ENCODE measurements around the gene NTNG1. TPM values are rescaled to one million over a fixed set of nuclear protein-coding genes. Genes with fewer than 3 reads are reported as not detected.

The NTNG1 gene
- total and polyA plus RNA-seq, 4 donors: 19.8 to 26.8 (median 25.2) TPM

- Histone ChIP-seq H3K36me3 (ENCODE audit: control insufficient read depth, insufficient read depth, low read length) (no peaks in the 10 kb centered on the region), H3K9me3 (ENCODE audit: control insufficient read depth, insufficient read depth, low read length) (no peaks in the 10 kb centered on the region), H3K27me3 (ENCODE audit: control insufficient read depth, insufficient read depth, low read length) (no peaks in the 10 kb centered on the region), H3K4me1 (ENCODE audit: control insufficient read depth, insufficient read depth, low read length) (no peaks in the 10 kb centered on the region), H3K4me3 (ENCODE audit: low read depth, low read length) (no peak overlapping the region), H3K27ac (ENCODE audit: low read depth, low read length) (no peak overlapping the region)
- no peak for DNase-seq (ENCODE audit: low read depth in 4 of 6, low spot score in 6 of 6)
These were observed 212.0 kb downstream of the NTNG1 start for GRCh38 chr1:107352850-107353249.

GRCh38 chr1:107357376-107357775 is 216.5 kb downstream of the NTNG1 start:
- Histone ChIP-seq H3K9me3 (ENCODE audit: control insufficient read depth, insufficient read depth, low read length) (no peaks in the 10 kb centered on the region), H3K27me3 (ENCODE audit: control insufficient read depth, insufficient read depth, low read length) (no peaks in the 10 kb centered on the region), H3K27ac (ENCODE audit: low read depth, low read length) (no peak overlapping the region), H3K4me3 (ENCODE audit: low read depth, low read length) (no peak overlapping the region), H3K4me1 (ENCODE audit: control insufficient read depth, insufficient read depth, low read length) (no peaks in the 10 kb centered on the region), H3K36me3 (ENCODE audit: control insufficient read depth, insufficient read depth, low read length) (no peaks in the 10 kb centered on the region)
- DNase-seq (ENCODE audit: low read depth in 4 of 6, low spot score in 6 of 6): no peak
- whole genome bisulfite sequencing (ENCODE audit: insufficient coverage): no CpG with 5 or more reads among the region's 1 CpG

GRCh38 chr1:107358619-107359327 is 217.9 kb downstream of the NTNG1 start:
- no peaks in the 10 kb centered on the region for H3K4me1 ChIP-seq (ENCODE audit: control insufficient read depth, insufficient read depth, low read length)
- no peaks in the 10 kb centered on the region for H3K9me3 ChIP-seq (ENCODE audit: control insufficient read depth, insufficient read depth, low read length)
- peak in 2 of 6 donors; percentile 35 to 62 for DNase-seq (ENCODE audit: low read depth in 4 of 6, low spot score in 6 of 6)
- no peaks in the 10 kb centered on the region for H3K27me3 ChIP-seq (ENCODE audit: control insufficient read depth, insufficient read depth, low read length)
- no peak overlapping the region for H3K4me3 ChIP-seq (ENCODE audit: low read depth, low read length)
- 100% methylated on average over 1 of the region's 5 CpGs for whole genome bisulfite sequencing (ENCODE audit: insufficient coverage)
- H3K36me3 ChIP-seq (ENCODE audit: control insufficient read depth, insufficient read depth, low read length): no peaks in the 10 kb centered on the region
- no peak overlapping the region for H3K27ac ChIP-seq (ENCODE audit: low read depth, low read length)

GRCh38 chr1:107359472-107360241 is 218.8 kb downstream of the NTNG1 start:
- WGBS (ENCODE audit: insufficient coverage): 100% methylated on average over 1 of the region's 5 CpGs
- H3K36me3 ChIP-seq (ENCODE audit: control insufficient read depth, insufficient read depth, low read length): no peaks in the 10 kb centered on the region
- no peaks in the 10 kb centered on the region for H3K27me3 ChIP-seq (ENCODE audit: control insufficient read depth, insufficient read depth, low read length)
- no peaks in the 10 kb centered on the region for H3K9me3 ChIP-seq (ENCODE audit: control insufficient read depth, insufficient read depth, low read length)
- no peak for DNase-seq (ENCODE audit: low read depth in 4 of 6, low spot score in 6 of 6)
- no peak overlapping the region for H3K4me3 ChIP-seq (ENCODE audit: low read depth, low read length)
- H3K4me1 ChIP-seq (ENCODE audit: control insufficient read depth, insufficient read depth, low read length): no peaks in the 10 kb centered on the region
- no peak overlapping the region for H3K27ac ChIP-seq (ENCODE audit: low read depth, low read length)

- no peaks in the 10 kb centered on the region for H3K4me1 ChIP-seq (ENCODE audit: control insufficient read depth, insufficient read depth, low read length)
- H3K27ac ChIP-seq (ENCODE audit: low read depth, low read length): no peak overlapping the region
- no peaks in the 10 kb centered on the region for H3K9me3 ChIP-seq (ENCODE audit: control insufficient read depth, insufficient read depth, low read length)
- H3K4me3 ChIP-seq (ENCODE audit: low read depth, low read length): no peak overlapping the region
- 80% methylated on average over 2 of the region's 3 CpGs for WGBS (ENCODE audit: insufficient coverage)
- no peak for DNase-seq (ENCODE audit: low read depth in 4 of 6, low spot score in 6 of 6)
- no peaks in the 10 kb centered on the region for H3K27me3 ChIP-seq (ENCODE audit: control insufficient read depth, insufficient read depth, low read length)
- no peaks in the 10 kb centered on the region for H3K36me3 ChIP-seq (ENCODE audit: control insufficient read depth, insufficient read depth, low read length)
These were observed 221.8 kb downstream of the NTNG1 start for GRCh38 chr1:107362468-107363140.

- no peaks in the 10 kb centered on the region for H3K27me3 ChIP-seq (ENCODE audit: control insufficient read depth, insufficient read depth, low read length)
- H3K4me3 ChIP-seq (ENCODE audit: low read depth, low read length): no peak overlapping the region
- no peaks in the 10 kb centered on the region for H3K9me3 ChIP-seq (ENCODE audit: control insufficient read depth, insufficient read depth, low read length)
- no peak for DNase-seq (ENCODE audit: low read depth in 4 of 6, low spot score in 6 of 6)
- no peak overlapping the region for H3K27ac ChIP-seq (ENCODE audit: low read depth, low read length)
- WGBS (ENCODE audit: insufficient coverage): no CpG with 5 or more reads among the region's 1 CpG
- H3K4me1 ChIP-seq (ENCODE audit: control insufficient read depth, insufficient read depth, low read length): no peaks in the 10 kb centered on the region
- no peaks in the 10 kb centered on the region for H3K36me3 ChIP-seq (ENCODE audit: control insufficient read depth, insufficient read depth, low read length)
These were observed 222.3 kb downstream of the NTNG1 start for GRCh38 chr1:107363154-107363553.

- DNase-seq (ENCODE audit: low read depth in 4 of 6, low spot score in 6 of 6): peak in 1 of 6 donors; percentile 76
- no peaks in the 10 kb centered on the region for H3K9me3 ChIP-seq (ENCODE audit: control insufficient read depth, insufficient read depth, low read length)
- no peaks in the 10 kb centered on the region for H3K36me3 ChIP-seq (ENCODE audit: control insufficient read depth, insufficient read depth, low read length)
- no peaks in the 10 kb centered on the region for H3K4me1 ChIP-seq (ENCODE audit: control insufficient read depth, insufficient read depth, low read length)
- H3K4me3 ChIP-seq (ENCODE audit: low read depth, low read length): no peak overlapping the region
- WGBS (ENCODE audit: insufficient coverage): no CpG with 5 or more reads among the region's 2 CpGs
- H3K27ac ChIP-seq (ENCODE audit: low read depth, low read length): no peak overlapping the region
- H3K27me3 ChIP-seq (ENCODE audit: control insufficient read depth, insufficient read depth, low read length): no peaks in the 10 kb centered on the region
These were observed 224.8 kb downstream of the NTNG1 start for GRCh38 chr1:107365527-107366240.

GRCh38 chr1:107378426-107378825 is 237.6 kb downstream of the NTNG1 start:
- WGBS (ENCODE audit: insufficient coverage): 88% methylated on average over 4 of the region's 4 CpGs
- Histone ChIP-seq H3K36me3 (ENCODE audit: control insufficient read depth, insufficient read depth, low read length) (no peaks in the 10 kb centered on the region), H3K4me1 (ENCODE audit: control insufficient read depth, insufficient read depth, low read length) (no peaks in the 10 kb centered on the region), H3K4me3 (ENCODE audit: low read depth, low read length) (no peak overlapping the region), H3K27me3 (ENCODE audit: control insufficient read depth, insufficient read depth, low read length) (no peaks in the 10 kb centered on the region), H3K27ac (ENCODE audit: low read depth, low read length) (no peak overlapping the region), H3K9me3 (ENCODE audit: control insufficient read depth, insufficient read depth, low read length) (no peaks in the 10 kb centered on the region)
- DNase-seq (ENCODE audit: low read depth in 4 of 6, low spot score in 6 of 6): no peak

GRCh38 chr1:107378866-107379265 is 238.0 kb downstream of the NTNG1 start:
- no peaks in the 10 kb centered on the region for H3K27me3 ChIP-seq (ENCODE audit: control insufficient read depth, insufficient read depth, low read length)
- DNase-seq (ENCODE audit: low read depth in 4 of 6, low spot score in 6 of 6): peak in 1 of 6 donors; percentile 8
- no CpG with 5 or more reads among the region's 2 CpGs for WGBS (ENCODE audit: insufficient coverage)

More at GRCh38 chr1:107378866-107379265, 238.0 kb downstream of the NTNG1 start:
- Histone ChIP-seq H3K9me3 (ENCODE audit: control insufficient read depth, insufficient read depth, low read length) (no peaks in the 10 kb centered on the region), H3K27ac (ENCODE audit: low read depth, low read length) (no peak overlapping the region), H3K4me1 (ENCODE audit: control insufficient read depth, insufficient read depth, low read length) (no peaks in the 10 kb centered on the region), H3K36me3 (ENCODE audit: control insufficient read depth, insufficient read depth, low read length) (no peaks in the 10 kb centered on the region), H3K4me3 (ENCODE audit: low read depth, low read length) (no peak overlapping the region)

All from spinal cord (tissue), 10 donors.